ENCODE data around the gene CASP4. TPM values are rescaled to one million over a fixed set of nuclear protein-coding genes. Genes with fewer than 3 reads are reported as not detected.
"Not testable (repeated sequence)": the region's sequence is repeated elsewhere in the genome, so short reads cannot be mapped to it uniquely, and the experiment has no call there.

Gene CASP4
- polyA plus RNA-seq, 1 experiment: 129 TPM

GRCh38 chr11:104944076-104944475 lies 24.3 kb downstream of the CASP4 start:
- ChIA-PET CTCF (interaction anchor here (0.9 kb wide), 1 partner anchor 919 kb away, joined by 4 read pairs; no protein-coding TSS in a partner anchor), POLR2A (interaction anchor here (0.6 kb wide), 1 partner anchor 360 kb away, joined by 3 read pairs; no protein-coding TSS in a partner anchor)
- no peak overlapping the region for H3K27ac ChIP-seq (ENCODE audit: low read depth, low read length)
- H3K4me3 ChIP-seq (ENCODE audit: low read depth, low read length): no peak overlapping the region
- DNase-seq (ENCODE audit: low read depth, low spot score): no peak
- H3K27me3 ChIP-seq (ENCODE audit: control insufficient read depth, insufficient read depth, low read length): no peaks in the 10 kb centered on the region
- TF ChIP-seq CTCF (IDR thresholded peaks at IDR 0.05; ENCODE audit: low read depth, low read length): no peak
- H3K9me3 ChIP-seq (ENCODE audit: control insufficient read depth, insufficient read depth, low read length): no peaks in the 10 kb centered on the region

- H3K27me3 ChIP-seq (ENCODE audit: control insufficient read depth, insufficient read depth, low read length): no peaks in the 10 kb centered on the region
- no peak for TF ChIP-seq CTCF (IDR thresholded peaks at IDR 0.05; ENCODE audit: low read depth, low read length)
- no peak overlapping the region for H3K4me3 ChIP-seq (ENCODE audit: low read depth, low read length)
- no peak for DNase-seq (ENCODE audit: low read depth, low spot score)
- no peak overlapping the region for H3K27ac ChIP-seq (ENCODE audit: low read depth, low read length)
- ChIA-PET CTCF (interaction anchor here (0.9 kb wide), 1 partner anchor 919 kb away, joined by 4 read pairs; no protein-coding TSS in a partner anchor), POLR2A (interaction anchor here (0.6 kb wide), 1 partner anchor 360 kb away, joined by 3 read pairs; no protein-coding TSS in a partner anchor)
- no peaks in the 10 kb centered on the region for H3K9me3 ChIP-seq (ENCODE audit: control insufficient read depth, insufficient read depth, low read length)
Observed at GRCh38 chr11:104943561-104943960, 24.8 kb downstream of the CASP4 start.

- no peak for TF ChIP-seq CTCF (IDR thresholded peaks at IDR 0.05; ENCODE audit: low read depth, low read length)
- H3K27ac ChIP-seq (ENCODE audit: low read depth, low read length): no peak overlapping the region
- POLR2A ChIA-PET: no interaction called here
- no peak for DNase-seq (ENCODE audit: low read depth, low spot score)
- H3K9me3 ChIP-seq (ENCODE audit: control insufficient read depth, insufficient read depth, low read length): no peaks in the 10 kb centered on the region
- no peaks in the 10 kb centered on the region for H3K27me3 ChIP-seq (ENCODE audit: control insufficient read depth, insufficient read depth, low read length)
- CTCF ChIA-PET: interaction anchor here (0.6 kb wide), 1 partner anchor 527 kb away, joined by 5 read pairs; no protein-coding TSS in a partner anchor
- no peak overlapping the region for H3K4me3 ChIP-seq (ENCODE audit: low read depth, low read length)
Observed at GRCh38 chr11:104934594-104934993, 33.8 kb downstream of the CASP4 start.

GRCh38 chr11:104934073-104934472 lies 34.3 kb downstream of the CASP4 start:
- H3K4me3 ChIP-seq (ENCODE audit: low read depth, low read length); H3K27me3 ChIP-seq (ENCODE audit: control insufficient read depth, insufficient read depth, low read length); DNase-seq (ENCODE audit: low read depth, low spot score); H3K27ac ChIP-seq (ENCODE audit: low read depth, low read length); POLR2A ChIA-PET; H3K9me3 ChIP-seq (ENCODE audit: control insufficient read depth, insufficient read depth, low read length): not testable (repeated sequence)
- CTCF ChIA-PET: interaction anchor here (0.6 kb wide), 1 partner anchor 526 kb away, joined by 5 read pairs; no protein-coding TSS in a partner anchor

GRCh38 chr11:104928811-104929210 lies 39.6 kb downstream of the CASP4 start:
- H3K27ac ChIP-seq (ENCODE audit: low read depth, low read length): no peak overlapping the region
- ChIA-PET POLR2A (no interaction called here), CTCF (interaction anchor here (1.2 kb wide), 1 partner anchor 18 kb away, joined by 5 read pairs; no protein-coding TSS in a partner anchor)
- H3K4me3 ChIP-seq (ENCODE audit: low read depth, low read length): no peak overlapping the region
- no peak for DNase-seq (ENCODE audit: low read depth, low spot score)
- H3K27me3 ChIP-seq (ENCODE audit: control insufficient read depth, insufficient read depth, low read length): no peaks in the 10 kb centered on the region
- no peak for TF ChIP-seq CTCF (IDR thresholded peaks at IDR 0.05; ENCODE audit: low read depth, low read length)
- H3K9me3 ChIP-seq (ENCODE audit: control insufficient read depth, insufficient read depth, low read length): no peaks in the 10 kb centered on the region
